ENCODE data around the gene JMJD4. TPM values are rescaled to one million over a fixed set of nuclear protein-coding genes. Genes with fewer than 3 reads are reported as not detected.

JMJD4 gene
- total and polyA plus RNA-seq, 9 of the 15 experiments (the other 6 are each of a cell fraction or from before 2014, with no cell fraction given), result 1.4 to 42.6 (median 29.2) TPM

DNA sequence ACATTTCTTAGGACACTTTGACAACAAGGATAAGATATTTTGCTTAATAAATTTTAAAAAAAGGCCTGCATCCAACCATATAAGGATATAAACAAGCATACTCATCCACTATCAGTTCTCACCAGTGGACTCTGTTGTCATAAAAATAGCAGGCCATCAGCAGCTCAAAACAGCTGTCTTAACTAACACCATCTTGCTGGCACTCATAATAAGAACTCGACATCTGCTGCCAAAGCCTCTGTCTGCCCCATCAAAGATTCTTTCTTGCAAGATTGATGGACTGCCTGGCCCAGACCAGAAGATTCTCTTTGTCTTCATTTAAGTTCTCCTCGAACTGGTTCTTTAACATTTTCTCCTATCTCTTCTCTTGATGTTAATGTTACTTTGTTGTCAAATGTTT, 10.1 kb downstream of the JMJD4 start (continued):
- TF ChIP-seq DEAF1 (CRISPR knock-in tag; IDR thresholded peaks at IDR 0.05) (no peak), ZNF77 (CRISPR knock-in tag; IDR thresholded peaks at IDR 0.05) (no peak), NCOR1 (IDR thresholded peaks at IDR 0.05) (no peak), BCL6 (CRISPR knock-in tag; IDR thresholded peaks at IDR 0.05) (no peak), ZNF444 (CRISPR knock-in tag; IDR thresholded peaks at IDR 0.05) (no peak), CBFA2T3 (IDR thresholded peaks at IDR 0.05) (peak; percentile 24; the same call in 1 of the 2 replicates), RERE (CRISPR knock-in tag; IDR thresholded peaks at IDR 0.05; ENCODE audit: borderline replicate concordance) (no peak), TCF3 (CRISPR knock-in tag; IDR thresholded peaks at IDR 0.05) (0 out of 2 replicates have a peak, but pooled peaks have one; percentile 29), RBM22 (IDR thresholded peaks at IDR 0.05; ENCODE audit: low read depth, low read length, poor library complexity, severe bottlenecking) (no peak), ZNF263 (CRISPR knock-in tag; IDR thresholded peaks at IDR 0.05; ENCODE audit: borderline replicate concordance) (no peak), ELF1 (tag; IDR thresholded peaks at IDR 0.05) (no peak), EGR1 (conservative IDR thresholded peaks at IDR 0.05) (no peak), RNF219 (CRISPR knock-in tag; IDR thresholded peaks at IDR 0.05) (no peak), XRCC4 (IDR thresholded peaks at IDR 0.05; ENCODE audit: extremely low read depth, insufficient read depth, insufficient read length) (no peak), ESRRB (CRISPR knock-in tag; IDR thresholded peaks at IDR 0.05; ENCODE audit: borderline replicate concordance) (no peak), CAMTA2 (CRISPR knock-in tag; conservative IDR thresholded peaks at IDR 0.05) (no peak), CBFA2T2 (conservative IDR thresholded peaks at IDR 0.05) (0 out of 2 replicates have a peak, but pooled peaks have one; percentile 7)
